Astrocyte (in vitro differentiated cells and primary cell): ENCODE results near the gene BROX. TPM values are rescaled to one million over a fixed set of nuclear protein-coding genes. Genes with fewer than 3 reads are reported as not detected.
A peak's percentile ranks its signal among the peaks of the same experiment; 100 is the strongest.

Experiments used
- DNase-seq: peaks from one replicate; pipeline ENCODE4 v3.0.0-alpha.2; 2010; ENCODE audit warnings: low read depth
- FAIRE-seq: peaks from 2 replicates; lab custom pipeline; 2011; peaks lifted over from hg19 to GRCh38; lab: Jason Lieb, UNC
- H2AFZ ChIP-seq: 2 replicates; pipeline ENCODE4 v1.6.0; 2012; ENCODE audit warnings: low read depth, low read length, inconsistent platforms
- H3K27ac ChIP-seq: 2 replicates; pipeline ENCODE4 v1.5.1; 2011; ENCODE audit warnings: low read depth, low read length, inconsistent platforms
- H3K27me3 ChIP-seq: 2 replicates; pipeline ENCODE4 v1.6.0; 2011; ENCODE audit warnings: low read length, inconsistent platforms; ENCODE audit not compliant: insufficient read depth
- H3K36me3 ChIP-seq: 2 replicates; pipeline ENCODE4 v1.5.1; 2011; ENCODE audit warnings: low read length, inconsistent platforms; ENCODE audit not compliant: insufficient read depth
- H3K4me1 ChIP-seq: 2 replicates; pipeline ENCODE4 v1.5.1; 2011; ENCODE audit warnings: low read length, inconsistent platforms; ENCODE audit not compliant: insufficient read depth
- H3K4me2 ChIP-seq: 2 replicates; pipeline ENCODE4 v1.6.0; 2012; ENCODE audit warnings: low read length, inconsistent platforms
- H3K4me3 ChIP-seq: 2 replicates; pipeline ENCODE4 v1.5.1; 2011; ENCODE audit warnings: low read depth, mild to moderate bottlenecking, low read length, inconsistent platforms; ENCODE audit not compliant: insufficient read depth
- H3K79me2 ChIP-seq: 2 replicates; pipeline ENCODE4 v1.6.0; 2012; ENCODE audit warnings: mild to moderate bottlenecking, low read length, inconsistent platforms; ENCODE audit not compliant: insufficient read depth
- H3K9ac ChIP-seq: 2 replicates; pipeline ENCODE4 v1.6.0; 2012; ENCODE audit warnings: mild to moderate bottlenecking, low read length, inconsistent platforms
- H3K9me3 ChIP-seq: 2 replicates; pipeline ENCODE4 v1.5.1; 2012; ENCODE audit warnings: low read depth, mild to moderate bottlenecking, low read length, inconsistent platforms; ENCODE audit not compliant: insufficient read depth
- H4K20me1 ChIP-seq: 2 replicates; pipeline ENCODE4 v1.6.0; 2012; ENCODE audit warnings: low read length, inconsistent platforms; ENCODE audit not compliant: insufficient read depth
- H3K27ac Mint-ChIP-seq: one replicate; pipeline ENCODE4 v1.8.0; 2021; ENCODE audit warnings: mild to moderate bottlenecking, mixed read lengths; ENCODE audit not compliant: unreplicated experiment
- H3K27me3 Mint-ChIP-seq: one replicate; pipeline ENCODE4 v1.8.0; 2021; ENCODE audit warnings: low read depth, mixed read lengths; ENCODE audit not compliant: unreplicated experiment
- H3K36me3 Mint-ChIP-seq: one replicate; pipeline ENCODE4 v1.8.0; 2021; ENCODE audit warnings: low read depth, mixed read lengths; ENCODE audit not compliant: unreplicated experiment
- H3K4me1 Mint-ChIP-seq: one replicate; pipeline ENCODE4 v1.8.0; 2021; ENCODE audit warnings: low read depth, mixed read lengths; ENCODE audit not compliant: unreplicated experiment
- H3K4me3 Mint-ChIP-seq: one replicate; pipeline ENCODE4 v1.8.0; 2021; ENCODE audit warnings: mild to moderate bottlenecking, moderate library complexity, mixed read lengths; ENCODE audit not compliant: unreplicated experiment
- H3K9me3 Mint-ChIP-seq: one replicate; pipeline ENCODE4 v1.8.0; 2021; ENCODE audit warnings: mild to moderate bottlenecking, mixed read lengths; ENCODE audit not compliant: unreplicated experiment
- CTCF ChIP-seq: IDR thresholded peaks from 2 replicates; pipeline ENCODE4 v1.5.1; 2011; ENCODE audit warnings: low read depth, mild to moderate bottlenecking, inconsistent platforms, low read length, moderate library complexity; ENCODE audit not compliant: insufficient read depth
- EZH2 ChIP-seq: IDR thresholded peaks from 2 replicates; pipeline ENCODE4 v1.6.1; 2012; ENCODE audit warnings: mild to moderate bottlenecking, low read length, inconsistent platforms; ENCODE audit not compliant: insufficient read depth
- total RNA-seq: library from RNA; stranded (reverse); gene quantifications from 2 replicates; pipeline ENCODE4 v1.2.1, GENCODE V29; 2021

The BROX gene
- total RNA-seq, 1 donor from 2014 or later: 49.5 TPM

GRCh38 chr1:222709700-222710153 lies 2.6 kb upstream of the BROX start:
- H3K27me3 Mint-ChIP-seq: no peaks in the 10 kb centered on the region
- no peak overlapping the region for H3K27ac Mint-ChIP-seq
- H3K36me3 Mint-ChIP-seq: peaks cover 3% of the 10 kb centered on the region
- peaks cover 14% of the 10 kb centered on the region for H3K4me1 Mint-ChIP-seq
- H3K9me3 Mint-ChIP-seq: no peaks in the 10 kb centered on the region
- DNase-seq: no peak
- H3K4me3 Mint-ChIP-seq: peak overlapping the region; percentile 97
- no peak overlapping the region for H3K27ac ChIP-seq
- H3K9ac ChIP-seq: no peak overlapping the region
- H3K9me3 ChIP-seq: no peaks in the 10 kb centered on the region
- no peak overlapping the region for H2AFZ ChIP-seq
- H3K27me3 ChIP-seq: no peaks in the 10 kb centered on the region
- H3K4me2 ChIP-seq: peak overlapping the region; percentile 86
- H4K20me1 ChIP-seq: peaks cover 21% of the 10 kb centered on the region
- peaks cover 85% of the 10 kb centered on the region for H3K79me2 ChIP-seq
- TF ChIP-seq CTCF (no peak), EZH2 (no peak)
- FAIRE-seq: no peak
- H3K4me3 ChIP-seq: no peak overlapping the region
- H3K4me1 ChIP-seq: peaks cover 10% of the 10 kb centered on the region
- no peaks in the 10 kb centered on the region for H3K36me3 ChIP-seq

GRCh38 chr1:222711319-222712252 lies 778 bp upstream of the BROX start:
- H3K4me1 ChIP-seq: peaks cover 10% of the 10 kb centered on the region
- H3K27ac ChIP-seq: peak overlapping the region; percentile 87
- peak overlapping the region; percentile 86 for H3K4me2 ChIP-seq
- H3K4me3 ChIP-seq: peak overlapping the region; percentile 91
- no peaks in the 10 kb centered on the region for H3K9me3 ChIP-seq
- peak overlapping the region; percentile 72 for H2AFZ ChIP-seq
- H3K36me3 ChIP-seq: no peaks in the 10 kb centered on the region
- H3K36me3 Mint-ChIP-seq: peaks cover 3% of the 10 kb centered on the region
- H4K20me1 ChIP-seq: peaks cover 8% of the 10 kb centered on the region
- peaks cover 71% of the 10 kb centered on the region for H3K79me2 ChIP-seq
- TF ChIP-seq CTCF: no peak
- TF ChIP-seq EZH2: no peak
- H3K27ac Mint-ChIP-seq: peak overlapping the region; percentile 79
- no peaks in the 10 kb centered on the region for H3K27me3 Mint-ChIP-seq
- FAIRE-seq (no peak), DNase-seq (peak; percentile 45)
- H3K4me3 Mint-ChIP-seq: peak overlapping the region; percentile 97
- peak overlapping the region; percentile 94 for H3K9ac ChIP-seq
- H3K4me1 Mint-ChIP-seq: peaks cover 14% of the 10 kb centered on the region
- H3K27me3 ChIP-seq: no peaks in the 10 kb centered on the region
- H3K9me3 Mint-ChIP-seq: no peaks in the 10 kb centered on the region
